IPS-NIHi7 (cell line): Measurements from ENCODE around the gene SRPK1.
"Not testable (repeated sequence)": the region's sequence is repeated elsewhere in the genome, so short reads cannot be mapped to it uniquely, and the experiment has no call there.

ENCODE experiments used
- DNase-seq: peaks from one replicate; pipeline ENCODE4 v3.0.0; 2012; ENCODE audit warnings: mixed read lengths; ENCODE audit errors: extremely low spot score

Gene SRPK1

GRCh38 chr6:35920793-35921732 lies at the start of gene SRPK1:
TSS of gene SRPK1 (minus strand) at chr6:35921098. CDS start at chr6:35921056, 42 bp downstream.
- peak; percentile 95 for DNase-seq

GRCh38 chr6:35970181-35970580 lies 49.3 kb upstream of the SRPK1 start:
- no peak for DNase-seq

GRCh38 chr6:35969646-35970045 lies 48.7 kb upstream of the SRPK1 start:
- DNase-seq: no peak

- DNase-seq: no peak
Observed at GRCh38 chr6:35968821-35969220, 47.9 kb upstream of the SRPK1 start.

GRCh38 chr6:35967076-35967774 lies 46.3 kb upstream of the SRPK1 start:
- DNase-seq: no peak

- DNase-seq: no peak
Observed at GRCh38 chr6:35962779-35963560, 42.1 kb upstream of the SRPK1 start.

GRCh38 chr6:35960187-35960586 lies 39.3 kb upstream of the SRPK1 start:
- no peak for DNase-seq

GRCh38 chr6:35955970-35956369 lies 35.1 kb upstream of the SRPK1 start:
- DNase-seq: no peak

GRCh38 chr6:35955521-35955920 lies 34.6 kb upstream of the SRPK1 start:
- DNase-seq: no peak

GRCh38 chr6:35955071-35955470 lies 34.2 kb upstream of the SRPK1 start:
- no peak for DNase-seq

- DNase-seq: no peak
Observed at GRCh38 chr6:35954333-35954732, 33.4 kb upstream of the SRPK1 start.

- peak; percentile 38 for DNase-seq
Observed at GRCh38 chr6:35948725-35949124, 27.8 kb upstream of the SRPK1 start.

- no peak for DNase-seq
Observed at GRCh38 chr6:35945650-35946025, 24.7 kb upstream of the SRPK1 start.

GRCh38 chr6:35943390-35943789 lies 22.5 kb upstream of the SRPK1 start:
- no peak for DNase-seq

- no peak for DNase-seq
Observed at GRCh38 chr6:35942355-35942754, 21.5 kb upstream of the SRPK1 start.

GRCh38 chr6:35941170-35941569 lies 20.3 kb upstream of the SRPK1 start:
- DNase-seq: not testable (repeated sequence)

- not testable (repeated sequence) for DNase-seq
Observed at GRCh38 chr6:35940014-35940413, 19.1 kb upstream of the SRPK1 start.

- DNase-seq: not testable (repeated sequence)
Observed at GRCh38 chr6:35939259-35939658, 18.4 kb upstream of the SRPK1 start.

- DNase-seq: no peak
Observed at GRCh38 chr6:35936681-35937359, 15.9 kb upstream of the SRPK1 start.

GRCh38 chr6:35935469-35935868 lies 14.6 kb upstream of the SRPK1 start:
- DNase-seq: no peak

- DNase-seq: no peak
Observed at GRCh38 chr6:35933844-35934243, 12.9 kb upstream of the SRPK1 start.

- not testable (repeated sequence) for DNase-seq
Observed at GRCh38 chr6:35931873-35932272, 11.0 kb upstream of the SRPK1 start.
